C4-2B (cell line): Measurements from ENCODE around the gene TTLL8.

Source experiments
- H3K27ac ChIP-seq: fragments of 450-650 bp; 2 replicates; pipeline ENCODE4 v1.5.1; 2017
- CTCF ChIP-seq: fragments of 450-650 bp; conservative IDR thresholded peaks from 2 replicates; pipeline ENCODE4 v1.5.1; 2017; ENCODE audit warnings: mild to moderate bottlenecking
- ZFX ChIP-seq: fragments of 450-650 bp; IDR thresholded peaks from 2 replicates; pipeline ENCODE4 v1.6.1; 2017

The TTLL8 gene

DNA sequence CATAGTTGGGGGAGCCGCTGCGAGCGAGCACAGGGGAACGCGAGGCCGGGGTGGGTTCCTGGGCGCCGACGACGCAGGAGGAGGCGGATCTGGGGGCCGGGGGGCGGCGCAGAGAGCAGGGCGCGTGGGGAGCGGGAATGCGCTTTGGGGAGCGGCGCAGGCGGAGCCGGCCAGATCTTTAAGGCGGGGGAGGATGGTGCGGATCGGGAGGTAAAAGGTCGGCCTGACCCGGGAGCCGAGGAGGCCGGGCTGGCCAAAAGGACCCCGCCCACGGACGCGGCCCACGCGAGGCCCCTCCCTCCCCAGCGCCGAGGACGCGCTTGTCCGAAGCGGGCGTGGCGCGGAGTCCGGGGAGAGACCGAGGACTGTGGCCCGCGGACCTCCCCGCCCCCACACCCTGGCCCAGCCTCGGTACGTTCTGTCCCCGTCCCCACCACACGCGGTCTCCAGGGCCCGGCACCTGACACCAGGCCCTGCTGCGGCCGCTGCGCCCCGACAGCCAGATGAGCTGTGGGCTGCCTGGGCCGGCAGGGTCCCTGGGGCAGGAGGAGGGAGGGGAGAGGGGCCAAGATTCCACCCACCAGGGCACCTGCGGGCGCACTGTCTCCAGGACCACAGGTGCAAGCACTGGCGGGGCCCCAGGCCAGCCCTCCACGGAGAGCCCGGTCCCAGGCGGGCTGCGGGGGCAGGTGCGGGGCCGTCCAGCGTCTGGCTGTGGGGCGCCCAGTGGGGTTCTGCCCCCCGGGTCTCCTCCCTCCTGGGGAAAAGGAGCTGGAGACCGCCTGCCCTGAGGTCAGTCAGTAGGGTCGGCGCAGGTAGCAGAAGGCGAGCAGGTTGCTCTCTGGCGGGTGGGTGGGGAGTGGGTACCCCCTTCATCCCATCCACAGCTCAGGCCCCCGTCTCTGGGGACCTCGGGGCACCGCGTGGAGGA is 86.6 kb downstream of the TTLL8 start:
- TF ChIP-seq CTCF (no peak), ZFX (no peak)

GRCh38 chr22:49970528-49971231 is 87.4 kb downstream of the TTLL8 start:
- H3K27ac ChIP-seq: no peak overlapping the region
- no peak for TF ChIP-seq CTCF
- TF ChIP-seq ZFX: no peak

More for the DNA sequence above, 86.6 kb downstream of the TTLL8 start:
- H3K27ac ChIP-seq: no peak overlapping the region

GRCh38 chr22:49969751-49970527 is 88.2 kb downstream of the TTLL8 start:
- no peak overlapping the region for H3K27ac ChIP-seq
- TF ChIP-seq ZFX (no peak), CTCF (no peak)

GRCh38 chr22:49968831-49969661 is 89.1 kb downstream of the TTLL8 start:
- no peak overlapping the region for H3K27ac ChIP-seq
- no peak for TF ChIP-seq ZFX
- TF ChIP-seq CTCF: no peak
